HG02870 (cell line): ENCODE data around the gene TRMT112.
A peak's percentile ranks its signal among the peaks of the same experiment; 100 is the strongest.

Experiments
- ATAC-seq: cut with Tn5 transposase; IDR thresholded peaks from one replicate; pipeline ENCODE4 v1.9.1; 2021; ENCODE audit warnings: mild to moderate bottlenecking, moderate library complexity; ENCODE audit not compliant: unreplicated experiment

Gene TRMT112

GRCh38 chr11:64352099-64352994 is 35.0 kb upstream of the TRMT112 start:
- no peak for ATAC-seq

GRCh38 chr11:64351136-64351631 is 33.8 kb upstream of the TRMT112 start:
- no peak for ATAC-seq

GRCh38 chr11:64349404-64349803 is 32.0 kb upstream of the TRMT112 start:
- no peak for ATAC-seq

GRCh38 chr11:64349025-64349387 is 31.6 kb upstream of the TRMT112 start:
- ATAC-seq: no peak

GRCh38 chr11:64348383-64349024 is 31.1 kb upstream of the TRMT112 start:
- no peak for ATAC-seq

GRCh38 chr11:64347193-64347867 is 30.0 kb upstream of the TRMT112 start:
- no peak for ATAC-seq

GRCh38 chr11:64344787-64345186 is 27.4 kb upstream of the TRMT112 start:
- ATAC-seq: no peak

- ATAC-seq: no peak
These were observed 26.6 kb upstream of the TRMT112 start for GRCh38 chr11:64343767-64344559.

- no peak for ATAC-seq
These were observed 25.7 kb upstream of the TRMT112 start for GRCh38 chr11:64342869-64343745.

GRCh38 chr11:64341851-64342791 is 24.8 kb upstream of the TRMT112 start:
- peak; percentile 43 for ATAC-seq

GRCh38 chr11:64341429-64341828 is 24.1 kb upstream of the TRMT112 start:
- ATAC-seq: no peak

GRCh38 chr11:64340671-64341335 is 23.4 kb upstream of the TRMT112 start:
- ATAC-seq: no peak

GRCh38 chr11:64339754-64340408 is 22.5 kb upstream of the TRMT112 start, which contains the start of gene CCDC88B:
Gene CCDC88B (plus strand): TSS chr11:64340204. CDS start chr11:64340267, 63 bp downstream.
- ATAC-seq: peak; percentile 39

- no peak for ATAC-seq
These were observed 21.9 kb upstream of the TRMT112 start for GRCh38 chr11:64339286-64339685.

- no peak for ATAC-seq
These were observed 21.4 kb upstream of the TRMT112 start for GRCh38 chr11:64338716-64339115.

GRCh38 chr11:64337538-64338249 is 20.3 kb upstream of the TRMT112 start:
- no peak for ATAC-seq
